RWPE2 (cell line): ENCODE measurements around the gene LRCH1.

Experiments
- ATAC-seq: fragments of 200-7000 bp; cut with Tn5 transposase; 3 replicates; pipeline ENCODE4 v1.9.1; 2021; ENCODE audit warnings: low read depth
- DNase-seq: peaks from one replicate; pipeline ENCODE4 v3.0.0-alpha.2; 2020; ENCODE audit warnings: low spot score
- H3K27ac ChIP-seq: fragments of 450-650 bp; 2 replicates; pipeline ENCODE4 v1.5.1; 2017; ENCODE audit warnings: mild to moderate bottlenecking; ENCODE audit not compliant: poor library complexity, severe bottlenecking
- H3K27me3 ChIP-seq: fragments of 250-450 bp; sonication (Bioruptor Pico); 2 replicates; pipeline ENCODE4 v1.5.1; 2021; ENCODE audit warnings: mild to moderate bottlenecking, moderate library complexity; ENCODE audit not compliant: insufficient read depth, poor library complexity, severe bottlenecking
- H3K36me3 ChIP-seq: fragments of 250-450 bp; sonication (Bioruptor Pico); 2 replicates; pipeline ENCODE4 v1.5.1; 2020; ENCODE audit warnings: low read depth, mild to moderate bottlenecking, moderate library complexity
- H3K4me1 ChIP-seq: fragments of 250-450 bp; sonication (Bioruptor Pico); 2 replicates; pipeline ENCODE4 v1.5.1; 2021; ENCODE audit warnings: mild to moderate bottlenecking, moderate library complexity; ENCODE audit not compliant: insufficient read depth, poor library complexity, severe bottlenecking
- H3K4me3 ChIP-seq: fragments of 250-450 bp; sonication (Bioruptor Pico); 2 replicates; pipeline ENCODE4 v1.5.1; 2021; ENCODE audit warnings: mild to moderate bottlenecking, moderate library complexity; ENCODE audit not compliant: severe bottlenecking
- H3K9me3 ChIP-seq: fragments of 250-450 bp; sonication (Bioruptor Pico); 2 replicates; pipeline ENCODE4 v1.5.1; 2021; ENCODE audit warnings: mild to moderate bottlenecking, moderate library complexity; ENCODE audit not compliant: severe bottlenecking
- CTCF ChIP-seq: fragments of 450-650 bp; IDR thresholded peaks from one replicate; pipeline ENCODE4 v1.5.1; 2017; ENCODE audit warnings: mild to moderate bottlenecking, moderate library complexity; ENCODE audit not compliant: poor library complexity, severe bottlenecking

The LRCH1 gene

GRCh38 chr13:46731535-46731934 lies 178.6 kb downstream of the LRCH1 start:
- Histone ChIP-seq H3K4me3 (no peak overlapping the region), H3K36me3 (peaks cover 66% of the 10 kb centered on the region), H3K9me3 (no peaks in the 10 kb centered on the region), H3K27me3 (no peaks in the 10 kb centered on the region), H3K27ac (no peak overlapping the region), H3K4me1 (no peaks in the 10 kb centered on the region)
- TF ChIP-seq CTCF, result no peak
- no peak for ATAC-seq
- no peak for DNase-seq

- H3K27me3 ChIP-seq, result no peaks in the 10 kb centered on the region
- H3K4me3 ChIP-seq, result no peak overlapping the region
- no peak for DNase-seq
- no peak overlapping the region for H3K27ac ChIP-seq
- peaks cover 64% of the 10 kb centered on the region for H3K36me3 ChIP-seq
- no peaks in the 10 kb centered on the region for H3K4me1 ChIP-seq
- H3K9me3 ChIP-seq, result no peaks in the 10 kb centered on the region
- no peak for ATAC-seq
- TF ChIP-seq CTCF, result no peak
Observed at GRCh38 chr13:46735425-46735824, 182.5 kb downstream of the LRCH1 start.

- no peak for TF ChIP-seq CTCF
- no peak overlapping the region for H3K27ac ChIP-seq
- ATAC-seq (no peak), DNase-seq (no peak)
- H3K27me3 ChIP-seq, result no peaks in the 10 kb centered on the region
- no peak overlapping the region for H3K4me3 ChIP-seq
- no peaks in the 10 kb centered on the region for H3K9me3 ChIP-seq
- no peaks in the 10 kb centered on the region for H3K4me1 ChIP-seq
- peaks cover 63% of the 10 kb centered on the region for H3K36me3 ChIP-seq
Observed at GRCh38 chr13:46736541-46737310, 183.8 kb downstream of the LRCH1 start.

DNA sequence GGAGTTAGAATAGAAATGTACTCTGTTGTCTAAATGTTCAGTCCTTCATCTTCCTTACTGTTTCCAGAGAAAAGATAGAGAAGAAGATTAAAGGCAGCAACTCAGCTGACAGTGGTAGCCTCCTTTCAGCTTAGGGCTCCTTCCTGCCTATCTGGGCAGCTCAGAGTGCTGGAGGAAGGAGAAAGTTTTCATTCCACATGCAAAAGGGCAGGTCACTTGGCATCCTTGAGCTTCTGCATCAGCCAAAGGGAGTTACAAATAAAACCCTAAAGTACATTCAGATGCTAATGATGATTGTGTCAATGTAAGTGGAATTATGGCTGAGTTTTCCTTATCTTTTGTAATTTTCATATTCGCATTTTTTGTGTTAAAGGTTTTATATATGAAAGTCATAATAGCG lies 185.1 kb downstream of the LRCH1 start:
- Histone ChIP-seq H3K4me1 (no peaks in the 10 kb centered on the region), H3K27ac (no peak overlapping the region), H3K27me3 (no peaks in the 10 kb centered on the region), H3K4me3 (no peak overlapping the region), H3K9me3 (no peaks in the 10 kb centered on the region), H3K36me3 (peaks cover 50% of the 10 kb centered on the region)
- no peak for DNase-seq
- TF ChIP-seq CTCF, result no peak
- ATAC-seq, result no peak

- no peaks in the 10 kb centered on the region for H3K9me3 ChIP-seq
- H3K27me3 ChIP-seq, result no peaks in the 10 kb centered on the region
- no peak for TF ChIP-seq CTCF
- H3K36me3 ChIP-seq, result peaks cover 44% of the 10 kb centered on the region
- DNase-seq (no peak), ATAC-seq (no peak)
- no peak overlapping the region for H3K27ac ChIP-seq
- H3K4me3 ChIP-seq, result no peak overlapping the region
- no peaks in the 10 kb centered on the region for H3K4me1 ChIP-seq
Observed at GRCh38 chr13:46738766-46739165, 185.8 kb downstream of the LRCH1 start.
